ENCODE measurements around the gene CLIC4.

Gene CLIC4

GRCh38 chr1:24872061-24872850 is 127.0 kb downstream of the CLIC4 start:
- Histone ChIP-seq H3K27ac (ENCODE audit: low read length) (no peak overlapping the region), H3K36me3 (replicated peaks; ENCODE audit: low read depth, low read length) (no peaks in the 10 kb centered on the region), H3K9ac (ENCODE audit: low read length) (no peak overlapping the region), H4K20me1 (ENCODE audit: insufficient read depth, low read length) (no peaks in the 10 kb centered on the region), H3K4me3 (ENCODE audit: low read length) (no peak overlapping the region), H3K4me2 (ENCODE audit: low read length) (no peak overlapping the region), H3K79me2 (ENCODE audit: low read length) (no peaks in the 10 kb centered on the region), H3K27me3 (ENCODE audit: low read depth, low read length) (no peaks in the 10 kb centered on the region), H3K4me1 (ENCODE audit: low read length) (no peaks in the 10 kb centered on the region), H3K9me3 (ENCODE audit: insufficient read depth, low read length) (no peaks in the 10 kb centered on the region), H2AFZ (ENCODE audit: low read depth, low read length) (no peak overlapping the region)
- TF ChIP-seq CTCF (IDR thresholded peaks at IDR 0.05; ENCODE audit: low read depth, low read length): no peak
- TF ChIP-seq EZH2phosphoT487 (IDR thresholded peaks at IDR 0.05; ENCODE audit: low read depth): no peak

GRCh38 chr1:24873148-24873547 is 127.9 kb downstream of the CLIC4 start:
- Histone ChIP-seq H3K27me3 (ENCODE audit: low read depth, low read length) (no peaks in the 10 kb centered on the region), H3K9ac (ENCODE audit: low read length) (no peak overlapping the region), H3K79me2 (ENCODE audit: low read length) (no peaks in the 10 kb centered on the region), H3K9me3 (ENCODE audit: insufficient read depth, low read length) (no peaks in the 10 kb centered on the region), H3K27ac (ENCODE audit: low read length) (no peak overlapping the region), H3K36me3 (replicated peaks; ENCODE audit: low read depth, low read length) (no peaks in the 10 kb centered on the region), H3K4me3 (ENCODE audit: low read length) (no peak overlapping the region), H3K4me1 (ENCODE audit: low read length) (peaks cover 4% of the 10 kb centered on the region; the same call in 1 of the 2 replicates), H4K20me1 (ENCODE audit: insufficient read depth, low read length) (no peaks in the 10 kb centered on the region), H3K4me2 (ENCODE audit: low read length) (no peak overlapping the region), H2AFZ (ENCODE audit: low read depth, low read length) (no peak overlapping the region)
- no peak for TF ChIP-seq EZH2phosphoT487 (IDR thresholded peaks at IDR 0.05; ENCODE audit: low read depth)
- no peak for TF ChIP-seq CTCF (IDR thresholded peaks at IDR 0.05; ENCODE audit: low read depth, low read length)

- Histone ChIP-seq H4K20me1 (ENCODE audit: insufficient read depth, low read length) (no peaks in the 10 kb centered on the region), H3K4me2 (ENCODE audit: low read length) (no peak overlapping the region), H2AFZ (ENCODE audit: low read depth, low read length) (no peak overlapping the region), H3K27me3 (ENCODE audit: low read depth, low read length) (no peaks in the 10 kb centered on the region), H3K79me2 (ENCODE audit: low read length) (no peaks in the 10 kb centered on the region), H3K4me1 (ENCODE audit: low read length) (peaks cover 7% of the 10 kb centered on the region; the same call in 1 of the 2 replicates), H3K27ac (ENCODE audit: low read length) (no peak overlapping the region), H3K9ac (ENCODE audit: low read length) (no peak overlapping the region), H3K9me3 (ENCODE audit: insufficient read depth, low read length) (no peaks in the 10 kb centered on the region), H3K36me3 (replicated peaks; ENCODE audit: low read depth, low read length) (no peaks in the 10 kb centered on the region), H3K4me3 (ENCODE audit: low read length) (no peak overlapping the region)
- no peak for TF ChIP-seq CTCF (IDR thresholded peaks at IDR 0.05; ENCODE audit: low read depth, low read length)
- no peak for TF ChIP-seq EZH2phosphoT487 (IDR thresholded peaks at IDR 0.05; ENCODE audit: low read depth)
Measured at GRCh38 chr1:24874056-24874455, 128.8 kb downstream of the CLIC4 start.

GRCh38 chr1:24874611-24875234 is 129.5 kb downstream of the CLIC4 start:
- Histone ChIP-seq H3K36me3 (replicated peaks; ENCODE audit: low read depth, low read length) (no peaks in the 10 kb centered on the region), H4K20me1 (ENCODE audit: insufficient read depth, low read length) (no peaks in the 10 kb centered on the region), H3K4me2 (ENCODE audit: low read length) (no peak overlapping the region), H3K4me1 (ENCODE audit: low read length) (peaks cover 7% of the 10 kb centered on the region; the same call in 1 of the 2 replicates), H2AFZ (ENCODE audit: low read depth, low read length) (no peak overlapping the region), H3K79me2 (ENCODE audit: low read length) (no peaks in the 10 kb centered on the region), H3K9ac (ENCODE audit: low read length) (no peak overlapping the region), H3K27ac (ENCODE audit: low read length) (no peak overlapping the region), H3K4me3 (ENCODE audit: low read length) (no peak overlapping the region), H3K27me3 (ENCODE audit: low read depth, low read length) (no peaks in the 10 kb centered on the region), H3K9me3 (ENCODE audit: insufficient read depth, low read length) (no peaks in the 10 kb centered on the region)
- TF ChIP-seq EZH2phosphoT487 (IDR thresholded peaks at IDR 0.05; ENCODE audit: low read depth) (no peak), CTCF (IDR thresholded peaks at IDR 0.05; ENCODE audit: low read depth, low read length) (no peak)

Measured in OCI-LY3 (cell line).